Adrenal gland (tissue), 12 donors: Measurements from ENCODE around the gene ITGA7. TPM values are rescaled to one million over a fixed set of nuclear protein-coding genes. Genes with fewer than 3 reads are reported as not detected.

Source experiments
- DNase-seq, 7 donors: peaks; one replicate each; pipeline ENCODE4 v3.0.0-alpha.2; 2019 to 2020
- H3K27ac ChIP-seq, 5 donors: fragments of 200-600 bp; sonication (generic) in 4 of 5; 1 replicate in 3 of 5; 2 replicates in 2 of 5; pipeline versions ENCODE4 v1.5.1 to v1.8.0; 2016 to 2020; ENCODE audit warnings: mild to moderate bottlenecking in 1 of 5
- H3K27me3 ChIP-seq: fragments of 200-600 bp; 2 replicates; pipeline ENCODE4 v1.8.0; 2021
- H3K36me3 ChIP-seq, 2 donors: fragments of 200-600 bp; replicated peaks in 1 of 2; 1 replicate in 1 of 2; 2 replicates in 1 of 2; pipeline versions ENCODE4 v1.5.1 to v1.8.0; 2018 to 2022
- H3K4me1 ChIP-seq, 2 donors: fragments of 200-600 bp; replicated peaks in 1 of 2; 1 replicate in 1 of 2; 2 replicates in 1 of 2; pipeline versions ENCODE4 v1.5.1 to v1.8.0; 2018 to 2021
- H3K4me3 ChIP-seq, 4 donors: fragments of 200-600 bp; sonication (generic) in 3 of 4; one replicate each; pipeline ENCODE4 v1.5.1; 2016 to 2018
- H3K9me3 ChIP-seq, 3 donors: fragments of 200-600 bp; sonication (generic) in 1 of 3; replicated peaks in 1 of 3; 1 replicate in 2 of 3; 2 replicates in 1 of 3; pipeline versions ENCODE4 v1.5.1 to v1.8.0; 2016 to 2021
- CTCF ChIP-seq, 6 experiments: fragments of 450-650 bp in 4 of 6; fragments of 200-600 bp in 2 of 6; sonication (generic) in 1 of 6; IDR thresholded peaks; 1 replicate in 5 of 6; 2 replicates in 1 of 6; pipeline versions ENCODE4 v1.5.1 to v1.8.0; 2016 to 2021; ENCODE audit warnings: antibody characterized with exemption in 6 of 6, mild to moderate bottlenecking in 2 of 6, moderate library complexity in 1 of 6
- POLR2A ChIP-seq, 2 donors: fragments of 450-650 bp; IDR thresholded peaks; one replicate each; pipeline ENCODE4 v1.6.1; 2017; ENCODE audit warnings: antibody characterized with exemption in 2 of 2, mild to moderate bottlenecking in 2 of 2, moderate library complexity in 1 of 2
- WGBS, 4 donors: extraction: QIAGEN DNeasy Blood & Tissue Kit in 2 of 4; methylation state at CpG; one replicate each; pipeline versions ENCODE4 v1.1.5 to v1.1.7; 2013 to 2017; 5-methylcytosine and 5-hydroxymethylcytosine counted together
- intact Hi-C, 2 donors: fragments of 100-400 bp; cut with DNase I; formaldehyde crosslinking; loops; one replicate each; pipeline versions ENCODE4 v1.14.1 to v1.15.0; 2022 to 2023
- polyA plus RNA-seq, 3 donors: library from polyadenylated mRNA; stranded (reverse); fragments of 200-250 nt in 2 of 3; fragments of 350-450 nt in 1 of 3; fragmentation: Illumina TruSeq in 1 of 3; extraction: RNeasy Lipid Tissue Mini Kit (QIAGEN cat#74804) in 1 of 3; gene quantifications; one replicate each; pipeline ENCODE4 v1.2.3, GENCODE V29; 2013 to 2014
- total RNA-seq, 9 donors: library from RNA; depleted of rRNA in 4 of 9; stranded (reverse); fragments of >200 nt in 4 of 9; fragments of 120-200 nt in 1 of 9; fragmentation: NEBNext Ultra II Directional in 1 of 9; extraction: Animal tissue kit (Norgen Biotek cat#: 25700) in 1 of 9; gene quantifications; one replicate each; pipeline versions ENCODE4 v1.1.0 to v1.2.4, GENCODE V29; 2013 to 2023
- donor health status: healthy with polysubstance abuse.
- donor health status: Bipolar disorder and iron deficiency.
- donor health status: DM: yes; HTN: yes; CAD: no.
- donor health status: DM: no; HTN: no; CAD: no.
- donor health status: DM: no; HTN: no; CAD: no.
- donor health status: DM: yes; HTN: yes; CAD: no.

Gene ITGA7
- total and polyA plus RNA-seq, 12 donors = 5.7 to 77.1 (median 15.7) TPM

DNA sequence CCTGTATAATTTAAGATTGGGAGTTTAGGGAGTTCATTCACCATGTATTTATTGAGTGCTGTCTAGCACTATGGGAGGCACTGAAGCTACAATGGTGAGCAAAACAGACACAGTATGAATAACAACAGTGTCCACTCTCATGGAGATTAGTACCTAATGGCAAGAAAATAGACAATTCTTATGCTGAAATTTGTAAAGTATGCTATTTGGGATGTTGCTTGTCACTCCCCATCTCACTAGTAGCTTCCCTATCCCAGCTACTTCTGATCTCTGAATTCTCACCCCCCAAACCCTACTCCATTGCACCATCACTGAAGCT lies 39.2 kb upstream of the ITGA7 start:
- H3K4me3 ChIP-seq = no peak overlapping the region
- peaks cover 8 to 15% of the 10 kb centered on the region in 2 donors for H3K4me1 ChIP-seq
- TF ChIP-seq CTCF (IDR thresholded peaks at IDR 0.05) = no peak
- no peak for TF ChIP-seq POLR2A (IDR thresholded peaks at IDR 0.05)
- H3K27me3 ChIP-seq = no peaks in the 10 kb centered on the region
- no peak for DNase-seq
- no peak overlapping the region for H3K27ac ChIP-seq
- intact Hi-C loops = loop anchor here in 1 of 2 donors (10.0 kb wide), 1 partner anchor 58 kb away; no protein-coding TSS in a partner anchor
- no peaks in the 10 kb centered on the region for H3K9me3 ChIP-seq
- H3K36me3 ChIP-seq = peaks cover 0 to 7% of the 10 kb centered on the region in 2 donors

DNA sequence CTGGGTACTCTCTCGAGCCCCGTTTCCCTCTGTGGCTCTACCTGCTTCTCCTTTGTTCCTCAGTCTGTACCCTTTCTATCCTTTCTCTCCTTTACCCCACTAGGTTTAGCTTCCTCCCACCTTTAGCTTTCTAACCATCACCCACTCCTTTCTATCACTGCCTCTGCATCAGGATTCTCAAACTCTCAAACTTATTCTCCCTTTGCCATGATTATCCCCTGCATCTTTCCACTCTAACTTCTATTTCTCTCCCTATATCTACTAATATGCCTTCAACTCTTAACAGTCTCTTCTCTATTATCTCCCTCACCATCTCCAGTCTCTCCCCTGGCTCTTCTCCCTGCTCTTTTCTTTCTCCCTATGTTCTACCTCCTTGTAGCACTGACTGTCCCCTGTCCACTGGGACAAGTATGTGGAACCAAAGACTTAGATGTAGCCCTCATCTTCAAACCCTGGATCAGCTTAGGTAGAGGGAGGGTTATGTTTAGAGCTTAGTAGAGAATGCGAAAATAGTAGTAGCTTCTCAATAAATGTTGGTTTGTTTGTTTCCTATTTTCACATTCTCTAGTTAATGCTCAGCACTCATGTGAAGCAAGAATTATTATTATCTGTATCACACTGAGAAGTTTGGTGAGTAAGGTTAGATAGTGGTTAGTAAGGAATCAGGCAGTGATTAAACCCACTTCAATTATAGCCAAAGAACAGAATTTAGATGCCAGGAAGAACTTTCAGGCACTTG lies 38.6 kb upstream of the ITGA7 start:
- H3K27ac ChIP-seq = peak overlapping the region in 2 of 5 donors; percentile 47 to 59
- H3K27me3 ChIP-seq = no peaks in the 10 kb centered on the region
- TF ChIP-seq POLR2A (IDR thresholded peaks at IDR 0.05) = no peak
- TF ChIP-seq CTCF (IDR thresholded peaks at IDR 0.05) = no peak
- no peaks in the 10 kb centered on the region for H3K9me3 ChIP-seq
- WGBS, 4 donors = 39 to 52% (median 45%) methylated on average over 3 of the region's 3 CpGs
- no peak for DNase-seq
- intact Hi-C loops = loop anchor here in 1 of 2 donors (10.0 kb wide), 1 partner anchor 58 kb away; no protein-coding TSS in a partner anchor
- no peak overlapping the region for H3K4me3 ChIP-seq
- peaks cover 8 to 15% of the 10 kb centered on the region in 2 donors for H3K4me1 ChIP-seq
- H3K36me3 ChIP-seq = peaks cover 0 to 2% of the 10 kb centered on the region in 2 donors

DNA sequence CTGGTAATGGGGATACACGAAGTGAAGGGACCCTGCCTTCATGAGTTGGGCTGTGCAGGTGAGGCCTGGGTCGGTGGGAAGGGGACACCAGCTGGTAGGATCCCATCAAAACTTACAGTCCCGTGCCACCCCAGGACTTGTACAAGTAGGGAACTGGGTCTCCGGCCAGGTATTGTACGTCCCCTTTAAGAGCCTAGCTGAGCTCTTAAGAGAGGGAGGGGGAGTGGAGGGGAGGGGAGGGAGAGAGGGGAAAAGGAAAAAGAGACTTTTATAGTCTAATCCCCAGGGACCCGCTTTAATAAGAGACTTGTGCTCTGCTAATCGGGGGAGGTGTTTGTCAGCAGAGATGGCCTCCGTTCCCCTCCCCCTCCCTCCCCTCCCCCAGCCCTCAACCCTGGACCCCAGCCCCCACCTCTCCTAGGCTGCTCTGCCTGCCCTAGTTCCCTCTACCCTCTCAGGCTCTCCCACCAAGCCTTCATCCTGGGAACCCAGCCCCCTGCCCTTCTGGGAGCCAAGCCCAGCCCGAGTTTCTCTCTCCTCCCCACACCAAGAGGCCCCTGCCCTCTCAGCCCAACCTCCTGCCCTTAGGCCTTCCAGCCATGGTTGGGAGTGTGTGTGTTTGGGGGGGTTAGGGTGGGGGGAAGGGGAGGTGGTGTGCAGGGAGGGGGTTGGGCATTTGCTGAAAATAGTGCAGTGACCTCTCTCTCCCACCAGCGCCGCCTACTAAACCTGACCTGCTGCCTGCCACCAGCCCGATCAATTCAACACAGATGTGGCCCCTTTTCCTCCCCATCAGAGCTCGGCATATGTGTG lies 37.9 kb upstream of the ITGA7 start:
- TF ChIP-seq CTCF (IDR thresholded peaks at IDR 0.05) = no peak
- no peak for TF ChIP-seq POLR2A (IDR thresholded peaks at IDR 0.05)
- Histone ChIP-seq H3K4me3 (peak overlapping the region in 1 of 4 donors; percentile 11), H3K36me3 (no peaks in the 10 kb centered on the region), H3K4me1 (peaks cover 8 to 15% of the 10 kb centered on the region in 2 donors), H3K27ac (peak overlapping the region in 2 of 5 donors; percentile 47 to 59), H3K27me3 (no peaks in the 10 kb centered on the region), H3K9me3 (no peaks in the 10 kb centered on the region)
- DNase-seq = peak in 3 of 7 donors; percentile 25 to 51 (median 41)
- intact Hi-C loops = loop anchor here in 1 of 2 donors (10.0 kb wide), 1 partner anchor 59 kb away; no protein-coding TSS in a partner anchor
- 20 to 38% (median 23%) methylated on average over 10 to 13 of the region's 13 CpGs for WGBS, 4 donors

GRCh38 chr12:55744340-55745030 lies 36.8 kb upstream of the ITGA7 start:
- TF ChIP-seq POLR2A (IDR thresholded peaks at IDR 0.05) (no peak), CTCF (IDR thresholded peaks at IDR 0.05) (no peak)
- DNase-seq = peak in 1 of 7 donors; percentile 49
- H3K4me1 ChIP-seq = peaks cover 8 to 15% of the 10 kb centered on the region in 2 donors

More at GRCh38 chr12:55744340-55745030, 36.8 kb upstream of the ITGA7 start:
- no peaks in the 10 kb centered on the region for H3K36me3 ChIP-seq
- 22 to 29% (median 25%) methylated on average over 10 to 11 of the region's 11 CpGs for WGBS, 4 donors
- intact Hi-C loops = loop anchor here (5.0 to 10.0 kb wide), 3 partner anchors 53 to 198 kb away; no protein-coding TSS in a partner anchor
- H3K4me3 ChIP-seq = peak overlapping the region in 1 of 4 donors; percentile 48
- H3K27me3 ChIP-seq = no peaks in the 10 kb centered on the region
- peak overlapping the region in 2 of 5 donors; percentile 47 to 88 for H3K27ac ChIP-seq
- no peaks in the 10 kb centered on the region for H3K9me3 ChIP-seq
